SK-N-SH treated with all-trans-retinoic acid at 6 μM for 48 hours (cell line): ENCODE results near the gene GJD2.

Experiments
- ATAC-seq: fragments of 200-7000 bp; cut with Tn5 transposase; 3 replicates; pipeline ENCODE4 v1.9.1; 2020; ENCODE audit warnings: mild to moderate bottlenecking, moderate library complexity
- ARNTL ChIP-seq: fragments of 450-650 bp; formaldehyde crosslinking; IDR thresholded peaks from 2 replicates; pipeline ENCODE4 v1.5.0; 2020; ENCODE audit warnings: low read depth, mild to moderate bottlenecking, moderate library complexity, borderline replicate concordance
- BACH2 ChIP-seq: fragments of 250-450 bp; sonication (Bioruptor Pico); IDR thresholded peaks from 2 replicates; pipeline ENCODE4 v1.9.0; 2021; ENCODE audit warnings: mild to moderate bottlenecking, borderline replicate concordance
- CSDC2 ChIP-seq: fragments of 250-450 bp; sonication (Bioruptor Pico); IDR thresholded peaks from 2 replicates; pipeline ENCODE4 v1.5.0; 2020; ENCODE audit warnings: mild to moderate bottlenecking, moderate library complexity
- CSRNP3 ChIP-seq: fragments of 250-450 bp; sonication (Bioruptor Pico); IDR thresholded peaks from 2 replicates; pipeline ENCODE4 v1.5.1; 2021; ENCODE audit warnings: mild to moderate bottlenecking, moderate library complexity
- ESRRG ChIP-seq: fragments of 250-450 bp; sonication (Bioruptor Pico); IDR thresholded peaks from 2 replicates; pipeline ENCODE4 v1.6.1; 2021; ENCODE audit warnings: mild to moderate bottlenecking
- GLIS3 ChIP-seq: fragments of 250-450 bp; sonication (Bioruptor Pico); IDR thresholded peaks from 2 replicates; pipeline ENCODE4 v1.5.0; 2020; ENCODE audit warnings: mild to moderate bottlenecking, moderate library complexity
- ISL1 ChIP-seq: fragments of 250-450 bp; sonication (Bioruptor Pico); IDR thresholded peaks from 2 replicates; pipeline ENCODE4 v2.1.2; 2022; ENCODE audit warnings: mild to moderate bottlenecking, moderate library complexity
- PATZ1 ChIP-seq: fragments of 250-450 bp; sonication (Bioruptor Pico); IDR thresholded peaks from 2 replicates; pipeline ENCODE4 v1.8.0; 2020; ENCODE audit warnings: mild to moderate bottlenecking, moderate library complexity, borderline replicate concordance
- POU6F1 ChIP-seq: fragments of 250-450 bp; sonication (Bioruptor Pico); IDR thresholded peaks from 2 replicates; pipeline ENCODE4 v1.8.0; 2021; ENCODE audit warnings: low read depth, mild to moderate bottlenecking, moderate library complexity, borderline replicate concordance
- RARB ChIP-seq: fragments of 250-450 bp; sonication (Bioruptor Pico); IDR thresholded peaks from 2 replicates; pipeline ENCODE4 v1.8.0; 2021; ENCODE audit warnings: mild to moderate bottlenecking, moderate library complexity
- SNAI2 ChIP-seq: fragments of 250-450 bp; sonication (Bioruptor Pico); IDR thresholded peaks from 2 replicates; pipeline ENCODE4 v1.5.0; 2020; ENCODE audit warnings: mild to moderate bottlenecking, moderate library complexity
- TCF4 ChIP-seq: fragments of 250-450 bp; sonication (Bioruptor Pico); IDR thresholded peaks from 2 replicates; pipeline ENCODE4 v1.8.0; 2021; ENCODE audit warnings: mild to moderate bottlenecking, moderate library complexity, borderline replicate concordance
- TOX ChIP-seq: fragments of 250-450 bp; sonication (Bioruptor Pico); IDR thresholded peaks from 2 replicates; pipeline ENCODE4 v1.8.0; 2021; ENCODE audit warnings: mild to moderate bottlenecking, moderate library complexity, borderline replicate concordance
- ZC3H10 ChIP-seq: fragments of 250-450 bp; sonication (Bioruptor Pico); IDR thresholded peaks from 2 replicates; pipeline ENCODE4 v1.5.1; 2021; ENCODE audit warnings: mild to moderate bottlenecking, moderate library complexity
- ZFP3 ChIP-seq: fragments of 250-450 bp; sonication (Bioruptor Pico); IDR thresholded peaks from 2 replicates; pipeline ENCODE4 v1.5.0; 2020; ENCODE audit warnings: mild to moderate bottlenecking, moderate library complexity
- ZFP30 ChIP-seq: fragments of 450-650 bp; formaldehyde crosslinking; IDR thresholded peaks from 2 replicates; pipeline ENCODE4 v1.5.0; 2022; ENCODE audit warnings: mild to moderate bottlenecking, moderate library complexity
- ZNF70 ChIP-seq: fragments of 450-650 bp; formaldehyde crosslinking; IDR thresholded peaks from 2 replicates; pipeline ENCODE4 v1.5.0; 2020; ENCODE audit warnings: mild to moderate bottlenecking, moderate library complexity
- ZNF8 ChIP-seq: fragments of 450-650 bp; formaldehyde crosslinking; IDR thresholded peaks from 2 replicates; pipeline ENCODE4 v1.5.0; 2020; ENCODE audit warnings: mild to moderate bottlenecking, moderate library complexity

GJD2 gene

GRCh38 chr15:34795267-34796081 lies 40.7 kb upstream of the GJD2 start, which contains the start of gene ACTC1:
Gene ACTC1 (minus strand): TSS chr15:34795549. CDS start chr15:34794808, 741 bp downstream.
- TF ChIP-seq ARNTL (CRISPR knock-in tag): no peak
- TF ChIP-seq BACH2 (CRISPR knock-in tag): no peak
- no peak for TF ChIP-seq GLIS3 (CRISPR knock-in tag)
- no peak for TF ChIP-seq ZC3H10 (CRISPR knock-in tag)
- no peak for ATAC-seq

- no peak for ATAC-seq
- TF ChIP-seq RARB (CRISPR knock-in tag) (no peak), TOX (no peak), ZFP30 (CRISPR knock-in tag) (no peak), ISL1 (CRISPR knock-in tag) (no peak), SNAI2 (CRISPR knock-in tag) (no peak), ARNTL (CRISPR knock-in tag) (no peak)
- TF ChIP-seq, all 23 proteins: peak for 0
These were observed 39.9 kb upstream of the GJD2 start for GRCh38 chr15:34794590-34795206.

- TF ChIP-seq CSRNP3 (CRISPR knock-in tag) (no peak), ZFP3 (CRISPR knock-in tag) (no peak), ZNF70 (no peak), BACH2 (CRISPR knock-in tag) (no peak), TOX (no peak), ESRRG (no peak), CSDC2 (CRISPR knock-in tag) (no peak), ZNF8 (CRISPR knock-in tag) (no peak), POU6F1 (CRISPR knock-in tag) (no peak), ARNTL (CRISPR knock-in tag) (no peak), TCF4 (CRISPR knock-in tag) (no peak), ZC3H10 (CRISPR knock-in tag) (no peak), SNAI2 (CRISPR knock-in tag) (no peak)
- ATAC-seq: no peak
These were observed 39.1 kb upstream of the GJD2 start for GRCh38 chr15:34793901-34794300.

- TF ChIP-seq CSDC2 (CRISPR knock-in tag) (no peak), ESRRG (no peak), POU6F1 (CRISPR knock-in tag) (no peak), PATZ1 (CRISPR knock-in tag) (no peak), TOX (no peak), BACH2 (CRISPR knock-in tag) (no peak), ZNF70 (no peak), RARB (CRISPR knock-in tag) (no peak), ISL1 (CRISPR knock-in tag) (no peak), ZNF8 (CRISPR knock-in tag) (no peak), ZC3H10 (CRISPR knock-in tag) (no peak)
- TF ChIP-seq, all 23 proteins: peak for 0
- ATAC-seq: no peak
These were observed 38.3 kb upstream of the GJD2 start for GRCh38 chr15:34793071-34793470.
